SU-DHL-6 (cell line): Measurements from ENCODE around the gene CTNNAL1.

ENCODE experiments used
- H2AFZ ChIP-seq: fragments of 200-600 bp; sonication (generic); 2 replicates; pipeline ENCODE4 v1.6.1; 2014; ENCODE audit warnings: low read depth, mild to moderate bottlenecking, moderate library complexity, mixed read lengths, antibody characterized with exemption, low read length; ENCODE audit not compliant: severe bottlenecking
- H3F3A ChIP-seq: fragments of 200-600 bp; shearing (Covaris generic); 2 replicates; pipeline ENCODE4 v1.6.0; 2016; ENCODE audit warnings: antibody characterized with exemption, mild to moderate bottlenecking; ENCODE audit not compliant: insufficient read depth
- H3K27ac ChIP-seq: fragments of 200-600 bp; sonication (generic); 2 replicates; pipeline ENCODE4 v1.5.1; 2016; ENCODE audit warnings: low read depth, mild to moderate bottlenecking, low read length, moderate library complexity, mixed read lengths
- H3K27me3 ChIP-seq: fragments of 200-600 bp; sonication (generic), shearing (Covaris generic); 2 replicates; pipeline ENCODE4 v1.6.0; 2014; ENCODE audit warnings: mild to moderate bottlenecking, low read length
- H3K36me3 ChIP-seq: fragments of 200-600 bp; sonication (generic); 2 replicates; pipeline ENCODE4 v1.6.1; 2014; ENCODE audit warnings: mild to moderate bottlenecking, low read length, mixed read lengths
- H3K4me2 ChIP-seq: fragments of 300-600, 200-600 bp; shearing (Covaris generic), sonication (generic); 2 replicates; pipeline ENCODE4 v1.6.0; 2014; ENCODE audit warnings: low read length, low read depth, mild to moderate bottlenecking; ENCODE audit not compliant: poor library complexity, severe bottlenecking
- H3K4me3 ChIP-seq: fragments of 200-600 bp; sonication (generic); 2 replicates; pipeline ENCODE4 v1.5.1; 2014; ENCODE audit warnings: antibody characterized with exemption, low read length, mild to moderate bottlenecking, mixed read lengths; ENCODE audit not compliant: insufficient read depth, poor library complexity, severe bottlenecking
- H3K79me2 ChIP-seq: fragments of 200-600 bp; sonication (generic); 2 replicates; pipeline ENCODE4 v1.6.1; 2014; ENCODE audit warnings: mild to moderate bottlenecking, low read length, moderate library complexity; ENCODE audit not compliant: insufficient read depth
- H3K9ac ChIP-seq: fragments of 200-600 bp; sonication (generic); 2 replicates; pipeline ENCODE4 v1.7.0; 2014; ENCODE audit warnings: mild to moderate bottlenecking, low read length
- H3K9me2 ChIP-seq: fragments of 200-600 bp; sonication (generic); replicated peaks from 2 replicates; pipeline ENCODE4 v1.6.1; 2014; ENCODE audit warnings: low read length; ENCODE audit not compliant: insufficient read depth
- H3K9me3 ChIP-seq: fragments of 200-600 bp; sonication (generic); 2 replicates; pipeline ENCODE4 v1.6.1; 2014; ENCODE audit warnings: low read length, mixed read lengths; ENCODE audit not compliant: insufficient read depth
- H4K20me1 ChIP-seq: fragments of 200-600 bp; sonication (generic); 2 replicates; pipeline ENCODE4 v1.6.1; 2014; ENCODE audit warnings: low read depth, mild to moderate bottlenecking, antibody characterized with exemption, low read length, moderate library complexity, mixed read lengths
- CTCF ChIP-seq: fragments of 200-600 bp; sonication (generic); IDR thresholded peaks from one replicate; pipeline ENCODE4 v1.5.1; 2017; ENCODE audit warnings: antibody characterized with exemption, mild to moderate bottlenecking, low read length, moderate library complexity; ENCODE audit not compliant: insufficient read depth, poor library complexity, severe bottlenecking
- EZH2phosphoT487 ChIP-seq: fragments of 200-600 bp; sonication (generic), shearing (Covaris generic); conservative IDR thresholded peaks from 2 replicates; pipeline ENCODE4 v1.6.1; 2018; ENCODE audit warnings: mild to moderate bottlenecking, antibody characterized with exemption, low read length, moderate library complexity, mixed read lengths

CTNNAL1 gene

DNA sequence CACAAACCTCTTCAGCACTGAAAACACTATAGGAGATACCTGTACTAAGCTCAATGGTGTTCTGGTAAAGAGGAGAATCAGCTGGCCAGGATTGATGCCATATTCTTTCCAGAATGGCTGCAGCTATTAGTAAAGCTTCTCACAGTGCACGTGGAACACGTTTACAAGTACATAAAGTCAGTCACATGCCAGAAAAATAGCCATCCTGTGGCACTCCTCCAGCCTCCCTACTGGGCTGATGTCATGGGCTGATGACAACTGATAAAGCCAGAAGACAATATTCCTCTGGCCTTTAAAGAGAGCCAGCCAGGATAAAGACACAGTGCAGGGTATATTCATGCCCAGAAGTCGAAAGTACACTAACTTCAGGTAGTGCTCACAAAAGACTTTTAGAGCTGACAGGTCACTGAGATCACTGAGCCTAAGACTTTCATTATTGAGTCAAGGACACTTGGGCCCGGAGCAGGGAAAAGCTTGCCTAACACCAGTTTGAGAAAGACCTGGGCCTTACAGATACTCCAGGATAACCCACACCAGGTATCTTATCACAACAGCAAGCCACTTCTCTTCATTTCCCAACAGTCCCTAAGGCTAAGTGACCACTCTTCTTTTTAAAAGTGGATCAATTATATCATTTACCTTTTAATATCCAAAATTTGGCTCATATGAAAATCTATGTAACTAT, 49.7 kb downstream of the CTNNAL1 start:
- Histone ChIP-seq H3K9me2 (no peaks in the 10 kb centered on the region), H3K36me3 (0 out of 2 replicates have a peak, but pooled peaks cover 3% of the 10 kb centered on the region), H3K9me3 (no peaks in the 10 kb centered on the region), H4K20me1 (no peaks in the 10 kb centered on the region), H2AFZ (no peak overlapping the region), H3F3A (no peaks in the 10 kb centered on the region), H3K4me3 (no peak overlapping the region), H3K4me2 (no peak overlapping the region), H3K9ac (no peak overlapping the region), H3K27ac (no peak overlapping the region), H3K27me3 (no peaks in the 10 kb centered on the region), H3K79me2 (no peaks in the 10 kb centered on the region)
- no peak for TF ChIP-seq EZH2phosphoT487
- TF ChIP-seq CTCF: no peak

DNA sequence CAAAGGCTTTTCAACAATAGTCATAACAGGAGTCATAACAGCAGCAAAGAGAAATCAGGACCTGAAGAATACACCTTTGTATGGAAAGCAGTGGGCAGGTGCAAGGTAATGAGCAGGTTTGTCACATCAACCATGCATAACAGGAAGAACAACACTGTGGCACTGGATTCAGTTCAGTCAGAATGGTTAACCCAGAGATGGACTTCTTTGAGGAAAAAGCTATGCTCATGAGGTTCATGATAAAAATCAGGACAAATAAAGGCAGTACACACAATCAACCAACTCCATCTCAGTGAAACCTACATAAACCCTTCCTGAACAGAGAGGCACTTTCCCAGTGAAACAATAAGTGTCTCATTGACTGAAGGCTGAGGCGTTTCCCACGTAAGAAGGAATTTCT, 52.1 kb downstream of the CTNNAL1 start:
- Histone ChIP-seq H3K79me2 (no peaks in the 10 kb centered on the region), H3K27ac (no peak overlapping the region), H3K4me3 (no peak overlapping the region), H3K27me3 (no peaks in the 10 kb centered on the region), H3K4me2 (no peak overlapping the region), H4K20me1 (no peaks in the 10 kb centered on the region), H2AFZ (no peak overlapping the region), H3F3A (no peaks in the 10 kb centered on the region), H3K9me2 (no peaks in the 10 kb centered on the region), H3K9me3 (no peaks in the 10 kb centered on the region), H3K36me3 (0 out of 2 replicates have a peak, but pooled peaks cover 3% of the 10 kb centered on the region), H3K9ac (no peak overlapping the region)
- TF ChIP-seq CTCF: no peak
- TF ChIP-seq EZH2phosphoT487: no peak

GRCh38 chr9:108960331-108960730, 53.0 kb downstream of the CTNNAL1 start:
- Histone ChIP-seq H3K27me3 (no peaks in the 10 kb centered on the region), H3K4me2 (no peak overlapping the region), H3K36me3 (no peaks in the 10 kb centered on the region), H2AFZ (no peak overlapping the region), H3K9me2 (no peaks in the 10 kb centered on the region), H3K9me3 (no peaks in the 10 kb centered on the region), H3K27ac (no peak overlapping the region), H3F3A (no peaks in the 10 kb centered on the region), H3K4me3 (no peak overlapping the region), H3K9ac (no peak overlapping the region), H4K20me1 (no peaks in the 10 kb centered on the region), H3K79me2 (no peaks in the 10 kb centered on the region)
- TF ChIP-seq CTCF (no peak), EZH2phosphoT487 (no peak)
